Measurements from ENCODE around the gene PCNX3. TPM values are rescaled to one million over a fixed set of nuclear protein-coding genes. Genes with fewer than 3 reads are reported as not detected.

Gene PCNX3
- total and polyA plus RNA-seq, 2 of the 4 experiments (the other 2 are of a cell fraction), result 5.6 to 33.2 TPM

DNA sequence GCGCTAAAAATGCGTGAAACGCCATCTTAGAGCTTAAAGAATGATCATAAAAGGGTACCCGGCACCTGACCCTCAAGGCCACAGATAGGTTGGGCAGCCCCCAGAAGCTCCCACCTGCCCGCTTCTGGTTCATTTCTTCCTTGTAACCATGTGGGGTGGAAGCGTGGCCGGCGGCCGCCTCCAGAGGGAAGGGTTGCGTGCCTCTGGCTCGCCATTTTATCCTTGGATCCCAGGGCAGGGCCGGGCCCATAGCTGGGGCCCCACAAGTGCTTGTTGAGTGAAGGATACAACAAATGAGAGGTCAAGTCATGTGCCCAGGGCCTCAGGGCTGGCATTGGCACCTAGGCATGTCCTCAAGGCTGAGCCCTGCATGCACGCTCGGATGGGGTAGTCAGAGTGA is 5.9 kb downstream of the PCNX3 start:
- POLR2A ChIA-PET (ENCODE audit: unreplicated experiment), result interaction anchor here (0.5 kb wide), 1 partner anchor 15 kb away, joined by 8 read pairs; no protein-coding TSS in a partner anchor
- H3K4me3 ChIP-seq (ENCODE audit: insufficient read depth, low read depth, low read length), result no peak overlapping the region
- no TSS peak for BruUV-seq (replicated peaks)

More for the DNA sequence above, 5.9 kb downstream of the PCNX3 start:
- H3K4me1 ChIP-seq (ENCODE audit: control insufficient read depth, insufficient read depth, low read length), result peaks cover 3% of the 10 kb centered on the region; the same call in 1 of the 2 replicates
- no peak overlapping the region for H2AFZ ChIP-seq (replicated peaks; ENCODE audit: low read length, poor library complexity)
- H3K18ac ChIP-seq (ENCODE audit: low read depth, low read length), result no peak overlapping the region
- CTCF ChIA-PET, result no interaction called here
- H4K5ac ChIP-seq (ENCODE audit: low read depth, low read length), result no peak overlapping the region
- H2BK120ac ChIP-seq (ENCODE audit: low read depth, low read length), result no peak overlapping the region
- H3K14ac ChIP-seq (replicated peaks; ENCODE audit: low read depth, low read length), result no peak overlapping the region
- H3K9me1 ChIP-seq (ENCODE audit: insufficient read depth, low read length), result no peaks in the 10 kb centered on the region
- no peak overlapping the region for H3K4ac ChIP-seq (ENCODE audit: low read depth, low read length)
- H4K91ac ChIP-seq (ENCODE audit: insufficient read depth, low read depth, low read length), result no peak overlapping the region
- H4K20me1 ChIP-seq (ENCODE audit: insufficient read depth, low read length), result peaks cover 17% of the 10 kb centered on the region; the same call in 1 of the 2 replicates
- no peak overlapping the region for H2BK5ac ChIP-seq (ENCODE audit: low read depth, low read length, poor library complexity, severe bottlenecking)
- no peak overlapping the region for H3K4me2 ChIP-seq (ENCODE audit: low read depth, low read length)
- H3K79me1 ChIP-seq (ENCODE audit: low read depth in 1 of 2, low read length in 2 of 2), result peaks cover 17 to 34% of the 10 kb centered on the region in 2 experiments
- no peak for TF ChIP-seq MAZ (IDR thresholded peaks at IDR 0.05; ENCODE audit: borderline replicate concordance, low read depth, low read length)
- TF ChIP-seq NFE2L2 (IDR thresholded peaks at IDR 0.05; ENCODE audit: low read depth, low read length), result no peak
- no peak for TF ChIP-seq SMC3 (IDR thresholded peaks at IDR 0.05; ENCODE audit: low read depth, low read length)
- in situ Hi-C loops (cut with MboI; ENCODE audit: low sequenced_read_pairs), result no loop called here
- intact Hi-C loops (cut with micrococcal nuclease), result no loop called here
- H3K36me3 ChIP-seq (ENCODE audit: control insufficient read depth, insufficient read depth, low read length), result peaks cover 75% of the 10 kb centered on the region
- H2BK15ac ChIP-seq (ENCODE audit: low read depth, low read length), result no peak overlapping the region
- no peaks in the 10 kb centered on the region for H3K9me3 ChIP-seq (ENCODE audit: control insufficient read depth, insufficient read depth, low read length)
- H2BK20ac ChIP-seq (ENCODE audit: low read depth, low read length), result no peak overlapping the region
- H2AK9ac ChIP-seq (replicated peaks; ENCODE audit: low read depth, low read length, poor library complexity), result no peak overlapping the region
- no peak overlapping the region for H3K56ac ChIP-seq (ENCODE audit: extremely low read depth, insufficient read depth, low read length)
- H3K27ac ChIP-seq (ENCODE audit: insufficient read depth, low read length), result no peak overlapping the region
- DNase-seq, result no peak
- H2AK5ac ChIP-seq (ENCODE audit: low read depth, low read length), result no peak overlapping the region
- no peak for ATAC-seq (ENCODE audit: low read depth)
- dilution Hi-C loops (cut with HindIII; ENCODE audit: low sequenced_read_pairs, unreplicated experiment), result no loop called here
- H3K23ac ChIP-seq (ENCODE audit: low read depth, low read length), result no peak overlapping the region
- no peak overlapping the region for H4K8ac ChIP-seq (ENCODE audit: low read depth in 2 of 2, low read length in 2 of 2)
- WGBS, 2 experiments (ENCODE audit: extremely low coverage in 2 of 2, insufficient read length in 1 of 2), result 97% methylated on average over 5 of the region's 14 CpGs; no CpG with 5 or more reads in 1 of the 2 experiments
- H3K9ac ChIP-seq (ENCODE audit: low read depth, low read length), result no peak overlapping the region
- no peaks in the 10 kb centered on the region for H3K27me3 ChIP-seq (ENCODE audit: control insufficient read depth, insufficient read depth, low read length)
